GM12878 (cell line): Measurements from ENCODE around the gene SNRPA. TPM values are rescaled to one million over a fixed set of nuclear protein-coding genes. Genes with fewer than 3 reads are reported as not detected.

Source experiments
- ETV6 ChIP-seq, 2 experiments: fragments of 450-650 bp in 1 of 2; IDR thresholded peaks in 1 of 2; conservative IDR thresholded peaks in 1 of 2; 2 replicates each; pipeline ENCODE4 v1.6.1; 2014; ENCODE audit warnings: antibody characterized with exemption in 1 of 2, borderline replicate concordance in 1 of 2, low read depth in 1 of 2, mild to moderate bottlenecking in 1 of 2, moderate library complexity in 1 of 2
- FOS ChIP-seq: IDR thresholded peaks from 3 replicates; pipeline ENCODE4 v1.6.1; 2011; ENCODE audit warnings: borderline replicate concordance; ENCODE audit not compliant: insufficient read length; ENCODE audit errors: extremely low read depth
- HCFC1 ChIP-seq: fragments of 150-350 bp; IDR thresholded peaks from 2 replicates; pipeline ENCODE4 v1.6.1; 2014; ENCODE audit warnings: low read length
- IRF4 ChIP-seq: IDR thresholded peaks from 2 replicates; pipeline ENCODE4 v1.6.1; 2011; ENCODE audit warnings: low read depth, low read length
- NBN ChIP-seq: fragments of 450-650 bp; IDR thresholded peaks from 2 replicates; pipeline ENCODE4 v1.6.1; 2016
- POLR2AphosphoS2 ChIP-seq: IDR thresholded peaks from 2 replicates; pipeline ENCODE4 v1.6.1; 2011; ENCODE audit warnings: low read depth, mild to moderate bottlenecking, low read length, improper control_type of control experiment, moderate library complexity
- RAD51 ChIP-seq: fragments of 450-650 bp; IDR thresholded peaks from 2 replicates; pipeline ENCODE4 v1.6.1; 2016; ENCODE audit warnings: moderate library complexity, mild to moderate bottlenecking, inconsistent platforms
- RB1 ChIP-seq: fragments of 450-650 bp; formaldehyde crosslinking; IDR thresholded peaks from 2 replicates; pipeline ENCODE4 v1.6.1; 2017; ENCODE audit warnings: mild to moderate bottlenecking, borderline replicate concordance
- RELB ChIP-seq: fragments of 450-650 bp; IDR thresholded peaks from 2 replicates; pipeline ENCODE4 v1.6.1; 2017; ENCODE audit warnings: low read depth, mild to moderate bottlenecking, moderate library complexity
- RUNX3 ChIP-seq: IDR thresholded peaks from 2 replicates; pipeline ENCODE4 v1.6.1; 2012; ENCODE audit warnings: low read length, inconsistent platforms
- SIN3A ChIP-seq: IDR thresholded peaks from 2 replicates; pipeline ENCODE4 v1.6.1; 2012; ENCODE audit warnings: low read depth, low read length, improper control_type of control experiment
- SMC3 ChIP-seq: IDR thresholded peaks from 2 replicates; pipeline ENCODE4 v1.6.1; 2011; ENCODE audit warnings: low read length, improper control_type of control experiment, borderline replicate concordance
- TAF1 ChIP-seq: IDR thresholded peaks from 2 replicates; pipeline ENCODE4 v1.6.1; 2011; ENCODE audit warnings: mild to moderate bottlenecking, low read depth, low read length, borderline replicate concordance
- TCF7 ChIP-seq: IDR thresholded peaks from 2 replicates; pipeline ENCODE4 v1.6.1; 2014; ENCODE audit warnings: antibody characterized with exemption, borderline replicate concordance
- ZNF384 ChIP-seq: IDR thresholded peaks from 2 replicates; pipeline ENCODE4 v1.6.1; 2012; ENCODE audit warnings: low read depth, mild to moderate bottlenecking, low read length, improper control_type of control experiment, borderline replicate concordance
- ZNF622 ChIP-seq: fragments of 450-650 bp; IDR thresholded peaks from 2 replicates; pipeline ENCODE4 v1.6.1; 2017; ENCODE audit warnings: mild to moderate bottlenecking, inconsistent platforms
- polyA plus RNA-seq, 11 experiments: library from polyadenylated mRNA; depleted of rRNA in 4 of 11; unstranded in 6 of 11; stranded (reverse) in 5 of 11; fragments of >200 nt; fragmentation: Nextera tagmentation in 4 of 11; fragmentation: Illumina TruSeq in 1 of 11; extraction: Ambion mirVana in 4 of 11; extraction: Trizol in 1 of 11; gene quantifications; 1 replicate in 1 of 11; 2 replicates in 10 of 11; pipeline versions ENCODE4 v1.2.1 to v1.2.3, GENCODE V29; 2011 to 2016; ENCODE audit warnings: inconsistent platforms in 2 of 11, missing spikeins in 2 of 11, low read depth in 1 of 11
- total RNA-seq, 4 experiments: library from RNA; depleted of rRNA in 3 of 4; stranded (reverse); fragments of >200 nt in 3 of 4; fragmentation: Illumina TruSeq in 1 of 4; extraction: Trizol in 1 of 4; gene quantifications; 2 replicates each; pipeline versions ENCODE4 v1.2.1 to v1.2.3, GENCODE V29; 2013 to 2021
- TF ChIP-seq, protein P1 (sequence below): fragments of 450-650 bp; IDR thresholded peaks from 2 replicates; pipeline ENCODE4 v1.6.1; 2017; ENCODE audit warnings: mild to moderate bottlenecking, moderate library complexity
- TF ChIP-seq, protein P2 (sequence below): fragments of 450-650 bp; IDR thresholded peaks from 2 replicates; pipeline ENCODE4 v1.6.1; 2017; ENCODE audit warnings: mild to moderate bottlenecking, low read depth, inconsistent platforms; ENCODE audit not compliant: poor library complexity, severe bottlenecking

SNRPA gene
- total and polyA plus RNA-seq, 10 of the 15 experiments (the other 5 are each of a cell fraction or from before 2014, with no cell fraction given), result 14.8 to 299 (median 202) TPM

- TF ChIP-seq, protein P1, sequence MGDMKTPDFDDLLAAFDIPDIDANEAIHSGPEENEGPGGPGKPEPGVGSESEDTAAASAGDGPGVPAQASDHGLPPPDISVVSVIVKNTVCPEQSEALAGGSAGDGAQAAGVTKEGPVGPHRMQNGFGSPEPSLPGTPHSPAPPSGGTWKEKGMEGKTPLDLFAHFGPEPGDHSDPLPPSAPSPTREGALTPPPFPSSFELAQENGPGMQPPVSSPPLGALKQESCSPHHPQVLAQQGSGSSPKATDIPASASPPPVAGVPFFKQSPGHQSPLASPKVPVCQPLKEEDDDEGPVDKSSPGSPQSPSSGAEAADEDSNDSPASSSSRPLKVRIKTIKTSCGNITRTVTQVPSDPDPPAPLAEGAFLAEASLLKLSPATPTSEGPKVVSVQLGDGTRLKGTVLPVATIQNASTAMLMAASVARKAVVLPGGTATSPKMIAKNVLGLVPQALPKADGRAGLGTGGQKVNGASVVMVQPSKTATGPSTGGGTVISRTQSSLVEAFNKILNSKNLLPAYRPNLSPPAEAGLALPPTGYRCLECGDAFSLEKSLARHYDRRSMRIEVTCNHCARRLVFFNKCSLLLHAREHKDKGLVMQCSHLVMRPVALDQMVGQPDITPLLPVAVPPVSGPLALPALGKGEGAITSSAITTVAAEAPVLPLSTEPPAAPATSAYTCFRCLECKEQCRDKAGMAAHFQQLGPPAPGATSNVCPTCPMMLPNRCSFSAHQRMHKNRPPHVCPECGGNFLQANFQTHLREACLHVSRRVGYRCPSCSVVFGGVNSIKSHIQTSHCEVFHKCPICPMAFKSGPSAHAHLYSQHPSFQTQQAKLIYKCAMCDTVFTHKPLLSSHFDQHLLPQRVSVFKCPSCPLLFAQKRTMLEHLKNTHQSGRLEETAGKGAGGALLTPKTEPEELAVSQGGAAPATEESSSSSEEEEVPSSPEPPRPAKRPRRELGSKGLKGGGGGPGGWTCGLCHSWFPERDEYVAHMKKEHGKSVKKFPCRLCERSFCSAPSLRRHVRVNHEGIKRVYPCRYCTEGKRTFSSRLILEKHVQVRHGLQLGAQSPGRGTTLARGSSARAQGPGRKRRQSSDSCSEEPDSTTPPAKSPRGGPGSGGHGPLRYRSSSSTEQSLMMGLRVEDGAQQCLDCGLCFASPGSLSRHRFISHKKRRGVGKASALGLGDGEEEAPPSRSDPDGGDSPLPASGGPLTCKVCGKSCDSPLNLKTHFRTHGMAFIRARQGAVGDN, result no peak
- TF ChIP-seq ZNF384 (no peak), NBN (no peak; the same call in 1 of the 2 replicates), SMC3 (no peak), RAD51 (no peak), IRF4 (no peak), RUNX3 (0 out of 2 replicates have a peak, but pooled peaks have one; percentile 31), ETV6 (conservative IDR thresholded peaks at IDR 0.05 in 1 of 2, IDR thresholded peaks at IDR 0.05 in 1 of 2; ENCODE audit: borderline replicate concordance in 1 of 2, low read depth in 1 of 2) (no peak), SIN3A (peak; percentile 76; the same call in 1 of the 2 replicates), RB1 (peak; percentile 37; the same call in 1 of the 2 replicates), TAF1 (no peak; the same call in 1 of the 2 replicates), ZNF622 (no peak), RELB (no peak), TCF7 (no peak), HCFC1 (no peak; the same call in 1 of the 2 replicates), FOS (peak; percentile 88), POLR2AphosphoS2 (peak; percentile 50; the same call in 1 of the 2 replicates)
- TF ChIP-seq, protein P2, sequence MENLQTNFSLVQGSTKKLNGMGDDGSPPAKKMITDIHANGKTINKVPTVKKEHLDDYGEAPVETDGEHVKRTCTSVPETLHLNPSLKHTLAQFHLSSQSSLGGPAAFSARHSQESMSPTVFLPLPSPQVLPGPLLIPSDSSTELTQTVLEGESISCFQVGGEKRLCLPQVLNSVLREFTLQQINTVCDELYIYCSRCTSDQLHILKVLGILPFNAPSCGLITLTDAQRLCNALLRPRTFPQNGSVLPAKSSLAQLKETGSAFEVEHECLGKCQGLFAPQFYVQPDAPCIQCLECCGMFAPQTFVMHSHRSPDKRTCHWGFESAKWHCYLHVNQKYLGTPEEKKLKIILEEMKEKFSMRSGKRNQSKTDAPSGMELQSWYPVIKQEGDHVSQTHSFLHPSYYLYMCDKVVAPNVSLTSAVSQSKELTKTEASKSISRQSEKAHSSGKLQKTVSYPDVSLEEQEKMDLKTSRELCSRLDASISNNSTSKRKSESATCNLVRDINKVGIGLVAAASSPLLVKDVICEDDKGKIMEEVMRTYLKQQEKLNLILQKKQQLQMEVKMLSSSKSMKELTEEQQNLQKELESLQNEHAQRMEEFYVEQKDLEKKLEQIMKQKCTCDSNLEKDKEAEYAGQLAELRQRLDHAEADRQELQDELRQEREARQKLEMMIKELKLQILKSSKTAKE, result no peak
These were observed 27.1 kb downstream of the SNRPA start, which contains the start of gene RAB4B (continued) for GRCh38 chr19:40777937-40778705.
